Retinal pigment epithelial cell (primary cell): ENCODE measurements around the gene DCAF8.
A peak's percentile ranks its signal among the peaks of the same experiment; 100 is the strongest.

Experiments
- DNase-seq: peaks from one replicate; pipeline ENCODE4 v3.0.0-alpha.2; 2010; ENCODE audit warnings: low read depth
- H3K4me3 ChIP-seq: 2 replicates; pipeline ENCODE4 v1.5.1; 2011; ENCODE audit warnings: mild to moderate bottlenecking, low read length, control low read depth, moderate library complexity
- CTCF ChIP-seq: conservative IDR thresholded peaks from 2 replicates; pipeline ENCODE4 v1.5.1; 2011; ENCODE audit warnings: low read depth, low read length, control low read depth, inconsistent platforms

The DCAF8 gene

GRCh38 chr1:160261893-160262794 lies at the start of gene DCAF8:
Gene DCAF8, minus strand, starts transcription at chr1:160262549. Its CDS starts 18,541 bp downstream, at chr1:160244008.
- no peak for TF ChIP-seq CTCF
- peak; percentile 92 for DNase-seq
- H3K4me3 ChIP-seq = peak within 1 kb of the TSS; percentile 99

DNA sequence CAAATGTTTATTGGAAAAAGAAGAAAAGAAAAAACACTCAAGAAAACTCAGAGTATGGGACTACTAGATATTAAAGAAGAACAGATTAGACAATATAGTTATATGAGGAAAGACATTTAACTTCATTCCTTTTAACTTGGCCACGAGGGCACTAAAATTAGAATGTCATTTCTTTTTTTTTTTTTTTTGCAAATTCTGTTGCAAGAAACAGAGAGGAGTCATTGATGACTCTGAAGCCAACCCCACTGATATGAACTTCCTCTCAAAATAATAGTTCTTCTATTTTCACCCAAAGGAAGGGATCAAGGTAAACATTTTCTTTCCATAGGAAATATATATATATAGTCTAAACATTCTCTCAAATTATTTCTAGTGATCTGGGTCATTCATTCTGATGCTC lies 47.2 kb upstream of the DCAF8 start:
- no peak overlapping the region for H3K4me3 ChIP-seq
- TF ChIP-seq CTCF = no peak
- no peak for DNase-seq

- no peak for DNase-seq
- no peak overlapping the region for H3K4me3 ChIP-seq
- TF ChIP-seq CTCF = no peak
Measured at GRCh38 chr1:160309185-160309557, 46.8 kb upstream of the DCAF8 start.

GRCh38 chr1:160308451-160309184 lies 46.3 kb upstream of the DCAF8 start:
- no peak for DNase-seq
- no peak for TF ChIP-seq CTCF
- no peak overlapping the region for H3K4me3 ChIP-seq

DNA sequence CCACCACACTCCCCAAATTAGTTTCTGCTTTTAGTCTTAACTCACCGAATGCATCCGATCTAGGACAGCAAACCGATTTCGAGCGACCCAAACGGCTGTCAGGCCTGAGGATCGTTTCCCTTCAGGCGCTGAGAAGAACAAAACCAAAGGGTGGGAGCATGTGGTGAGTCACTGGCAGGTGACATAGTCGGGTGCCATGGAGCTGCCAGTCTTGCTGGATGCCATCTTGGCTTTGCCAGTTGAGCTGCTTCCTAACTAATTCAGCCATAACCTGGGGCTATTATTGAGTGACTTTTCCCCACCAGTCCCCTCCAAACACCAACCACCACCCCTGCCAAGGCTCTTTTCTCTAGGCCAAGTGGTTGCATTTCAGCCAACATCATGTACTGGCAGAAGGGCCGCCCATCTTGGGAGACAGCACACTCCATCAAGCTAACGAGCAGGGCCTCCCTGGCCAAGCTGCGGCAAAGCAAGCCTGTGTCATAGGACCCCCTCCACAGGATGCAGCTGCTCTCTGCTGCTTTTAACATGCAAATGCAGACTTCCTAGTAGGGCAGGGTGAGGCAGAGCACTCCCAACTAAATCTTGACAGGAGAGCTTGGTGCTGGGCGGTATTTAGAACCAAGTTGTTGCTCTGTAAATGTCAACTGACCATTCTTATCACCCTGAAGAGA lies 44.9 kb upstream of the DCAF8 start:
- no peak for DNase-seq
- H3K4me3 ChIP-seq = no peak overlapping the region
- no peak for TF ChIP-seq CTCF

DNA sequence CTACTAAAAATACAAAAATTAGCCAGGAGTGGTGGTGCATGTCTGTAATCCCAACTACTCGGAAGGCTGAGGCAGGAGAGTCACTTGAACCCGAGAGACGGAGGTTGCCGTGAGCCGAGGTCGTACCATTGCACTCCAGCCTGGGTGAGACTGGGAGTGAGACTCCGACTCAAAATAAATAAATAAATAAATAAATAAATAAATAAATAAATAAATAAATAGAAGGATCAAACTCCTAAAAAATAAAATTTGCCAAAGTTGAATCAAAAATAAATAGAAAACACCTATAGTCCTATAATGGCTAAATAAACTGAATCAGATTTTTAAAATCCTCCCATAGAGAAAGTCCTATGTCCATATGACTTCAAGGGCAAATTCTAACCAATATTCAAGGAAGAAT lies 37.8 kb upstream of the DCAF8 start:
- no peak for TF ChIP-seq CTCF
- no peak for DNase-seq
- H3K4me3 ChIP-seq = no peak overlapping the region
